HepG2 (cell line): Measurements from ENCODE around the gene MAPK10. TPM values are rescaled to one million over a fixed set of nuclear protein-coding genes. Genes with fewer than 3 reads are reported as not detected.

ENCODE experiments used
- ATAC-seq: fragments of 200-7000 bp; cut with Tn5 transposase; 3 replicates; pipeline ENCODE4 v1.9.1; 2020; ENCODE audit warnings: mild to moderate bottlenecking, moderate library complexity
- BruUV-seq: library from RNA; stranded (reverse); fragments of 400-500 nt; replicated peaks from 2 replicates; lab custom pipeline; 2021; lab: Mats Ljungman, UMichigan
- CTCF ChIA-PET: fragments of 300-600 bp; formaldehyde crosslinking; extraction: SDS; loops from one replicate; lab custom pipeline; 2021; ENCODE audit warnings: low total read pairs, inconsistent platforms, low intra/inter-chr PET ratio; lab: Yijun Ruan, JAX
- POLR2A ChIA-PET: fragments of 350-600 bp; sonication (Branson Sonifier 250); formaldehyde crosslinking; loops from one replicate; lab custom pipeline; 2020; ENCODE audit warnings: antibody characterized with exemption, inconsistent platforms; lab: Yijun Ruan, JAX
- DNase-seq: peaks from one replicate; pipeline ENCODE4 v3.0.0-alpha.2; 2015; ENCODE audit warnings: low spot score
- FAIRE-seq: peaks from 3 replicates; lab custom pipeline; 2011; peaks lifted over from hg19 to GRCh38; lab: Jason Lieb, UNC
- H2AFZ ChIP-seq: one replicate; pipeline ENCODE4 v1.6.1; 2011; ENCODE audit warnings: low read length, inconsistent platforms
- H3K27ac ChIP-seq: fragments of 300-600 bp; 3 replicates; pipeline ENCODE4 v1.8.0; 2011; ENCODE audit warnings: mixed run types, mild to moderate bottlenecking, mixed read lengths, low read length, inconsistent platforms; ENCODE audit not compliant: insufficient read depth; ENCODE audit errors: extremely low read length
- H3K27me3 ChIP-seq, 2 experiments: fragments of 200-600 bp in 1 of 2; 2 replicates in 1 of 2; 3 replicates in 1 of 2; pipeline versions ENCODE4 v1.6.0 to v1.8.0; 2011; ENCODE audit warnings: low read length in 2 of 2, mild to moderate bottlenecking in 2 of 2, moderate library complexity in 2 of 2, inconsistent platforms in 1 of 2; ENCODE audit not compliant: insufficient read depth in 2 of 2, control insufficient read depth in 1 of 2
- H3K36me3 ChIP-seq, 2 experiments: fragments of 200-600 bp in 1 of 2; replicated peaks in 1 of 2; 2 replicates in 1 of 2; 3 replicates in 1 of 2; pipeline versions ENCODE4 v1.5.1 to v1.8.0; 2011; ENCODE audit warnings: low read length in 2 of 2, inconsistent platforms in 1 of 2; ENCODE audit not compliant: insufficient read depth in 2 of 2, control insufficient read depth in 1 of 2
- H3K4me1 ChIP-seq: 2 replicates; pipeline ENCODE4 v1.5.1; 2012; ENCODE audit warnings: low read length, inconsistent platforms; ENCODE audit not compliant: insufficient read depth
- H3K4me2 ChIP-seq: 2 replicates; pipeline ENCODE4 v1.6.0; 2011; ENCODE audit warnings: low read depth, low read length, inconsistent platforms
- H3K4me3 ChIP-seq, 3 experiments: fragments of 200-600 bp in 1 of 3; sonication (generic), shearing (Covaris generic) in 1 of 3; replicated peaks in 1 of 3; 2 replicates each; pipeline ENCODE4 v1.5.1; 2011 to 2016; ENCODE audit warnings: low read length in 3 of 3, inconsistent platforms in 2 of 3, low read depth in 2 of 3, mild to moderate bottlenecking in 2 of 3, control low read depth in 1 of 3, mixed read lengths in 1 of 3; ENCODE audit not compliant: insufficient read depth in 1 of 3
- H3K79me2 ChIP-seq: one replicate; pipeline ENCODE4 v1.6.1; 2011; ENCODE audit warnings: low read length, inconsistent platforms; ENCODE audit not compliant: insufficient read depth
- H3K9ac ChIP-seq: 2 replicates; pipeline ENCODE4 v1.6.0; 2011; ENCODE audit warnings: mild to moderate bottlenecking, low read depth, low read length, inconsistent platforms; ENCODE audit not compliant: insufficient read depth
- H3K9me3 ChIP-seq: 2 replicates; pipeline ENCODE4 v1.5.1; 2012; ENCODE audit warnings: mild to moderate bottlenecking, low read length
- H4K20me1 ChIP-seq: 2 replicates; pipeline ENCODE4 v1.6.0; 2011; ENCODE audit warnings: inconsistent platforms, mild to moderate bottlenecking, low read length, moderate library complexity; ENCODE audit not compliant: insufficient read depth
- ETV6 ChIP-seq: sonication (generic); formaldehyde crosslinking; conservative IDR thresholded peaks from 2 replicates; pipeline ENCODE4 v1.4.0; 2020; ENCODE audit warnings: missing genetic modification reagents
- KDM4B ChIP-seq: sonication (generic); formaldehyde crosslinking; IDR thresholded peaks from 2 replicates; pipeline ENCODE4 v1.4.0; 2020; ENCODE audit warnings: missing genetic modification reagents
- PHF21A ChIP-seq: sonication (generic); formaldehyde crosslinking; IDR thresholded peaks from 2 replicates; pipeline ENCODE4 v1.5.0; 2020; ENCODE audit warnings: mild to moderate bottlenecking, missing genetic modification reagents
- SRSF4 ChIP-seq: fragments of 200-400 bp; formaldehyde crosslinking; IDR thresholded peaks from one replicate; pipeline ENCODE4 v1.6.1; 2018; ENCODE audit warnings: mild to moderate bottlenecking, low read depth, low read length, moderate library complexity; ENCODE audit not compliant: poor library complexity, severe bottlenecking
- SSRP1 ChIP-seq: IDR thresholded peaks from 2 replicates; pipeline ENCODE4 v1.6.1; 2016; ENCODE audit warnings: control low read depth
- THRA ChIP-seq: sonication (generic); formaldehyde crosslinking; IDR thresholded peaks from 2 replicates; pipeline ENCODE4 v1.4.0; 2020; ENCODE audit warnings: missing genetic modification reagents, borderline replicate concordance
- ZFX ChIP-seq: sonication (generic); formaldehyde crosslinking; IDR thresholded peaks from 2 replicates; pipeline ENCODE4 v1.4.0; 2020; ENCODE audit warnings: mild to moderate bottlenecking, low read depth, missing genetic modification reagents, moderate library complexity
- ZNF737 ChIP-seq: sonication (generic); formaldehyde crosslinking; IDR thresholded peaks from 2 replicates; pipeline ENCODE4 v1.5.0; 2020; ENCODE audit warnings: missing genetic modification reagents, mild to moderate bottlenecking, borderline replicate concordance
- ZNF776 ChIP-seq: sonication (generic); formaldehyde crosslinking; IDR thresholded peaks from 2 replicates; pipeline ENCODE4 v1.4.0; 2020; ENCODE audit warnings: mild to moderate bottlenecking, missing genetic modification reagents
- WGBS: methylation state at CpG from one replicate; pipeline ENCODE4 v1.1.6; 2017; ENCODE audit warnings: low lambda C conversion rate; 5-methylcytosine and 5-hydroxymethylcytosine counted together
- in situ Hi-C: cut with HindIII; loops from 2 replicates; pipeline ENCODE4 v1.10.0; 2017; ENCODE audit warnings: low pct_unique_long_range_greater_than_20kb; ENCODE audit not compliant: extremely low pct_ligation_motif_present
- intact Hi-C: fragments of 100-400 bp; cut with micrococcal nuclease; formaldehyde crosslinking; loops from one replicate; pipeline ENCODE4 v1.10.0; 2022; ENCODE audit not compliant: unreplicated experiment
- polyA plus RNA-seq, 8 experiments: library from polyadenylated mRNA; depleted of rRNA in 3 of 8; stranded (reverse) in 7 of 8; unstranded in 1 of 8; fragments of >200 nt; fragmentation: Illumina TruSeq in 4 of 8; extraction: Trizol in 4 of 8; gene quantifications; 2 replicates each; pipeline versions ENCODE4 v1.2.1 to v1.2.3, GENCODE V29; 2011 to 2016; ENCODE audit warnings: low read depth in 4 of 8, missing spikeins in 1 of 8, mixed read lengths in 1 of 8; ENCODE audit not compliant: insufficient read depth in 1 of 8
- total RNA-seq, 5 experiments: library from RNA; depleted of rRNA; stranded (reverse); fragments of >200 nt; fragmentation: Illumina TruSeq; extraction: Trizol; gene quantifications; 2 replicates each; pipeline ENCODE4 v1.2.3, GENCODE V29; 2016; ENCODE audit warnings: low read depth in 1 of 5

Gene MAPK10
- total and polyA plus RNA-seq, 2 of the 13 experiments (the other 11 are each of a cell fraction or from before 2014, with no cell fraction given), result not detected

- DNase-seq, result no peak
Measured at GRCh38 chr4:85986266-85986665, 373.6 kb downstream of the MAPK10 start.

DNA sequence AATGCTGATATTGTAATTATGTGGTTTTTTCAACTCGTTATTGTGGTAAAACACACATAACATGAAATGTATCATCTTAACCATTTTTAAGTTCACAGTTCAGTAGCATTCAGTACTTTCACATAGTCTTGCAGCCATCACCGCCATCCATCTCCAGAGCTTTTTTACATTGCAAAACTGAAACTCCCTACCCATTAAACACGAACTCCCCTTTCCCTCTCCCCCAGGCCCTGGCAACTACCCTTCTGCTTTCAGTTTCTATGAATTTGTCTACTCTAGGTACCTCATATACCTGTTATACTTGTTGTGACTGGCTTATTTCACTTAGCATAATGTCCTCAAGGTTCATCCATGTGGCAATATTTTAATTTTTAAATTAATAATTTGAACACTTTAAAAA, 380.6 kb downstream of the MAPK10 start:
- CTCF ChIA-PET, result no interaction called here
- Histone ChIP-seq H4K20me1 (no peaks in the 10 kb centered on the region), H3K79me2 (no peaks in the 10 kb centered on the region), H3K27me3 (no peaks in the 10 kb centered on the region), H3K4me1 (no peaks in the 10 kb centered on the region), H3K9ac (no peak overlapping the region), H3K36me3 (no peaks in the 10 kb centered on the region), H3K9me3 (no peaks in the 10 kb centered on the region), H3K4me3 (no peak overlapping the region), H3K27ac (no peak overlapping the region), H2AFZ (no peak overlapping the region), H3K4me2 (no peak overlapping the region)
- TF ChIP-seq THRA (CRISPR knock-in tag) (no peak), ZFX (CRISPR knock-in tag) (no peak), PHF21A (CRISPR knock-in tag) (no peak), KDM4B (no peak)
- POLR2A ChIA-PET, result no interaction called here
- no peak for ATAC-seq
- intact Hi-C loops, result no loop called here
- in situ Hi-C loops, result no loop called here
- FAIRE-seq, result no peak
- no TSS peak for BruUV-seq
- 27% methylated on average over 3 of the region's 3 CpGs for WGBS
- no peak for DNase-seq

More at GRCh38 chr4:85986266-85986665, 373.6 kb downstream of the MAPK10 start:
- Histone ChIP-seq H3K4me1 (no peaks in the 10 kb centered on the region), H3K4me2 (no peak overlapping the region), H3K36me3 (no peaks in the 10 kb centered on the region), H3K9me3 (no peaks in the 10 kb centered on the region), H3K4me3 (no peak overlapping the region), H4K20me1 (no peaks in the 10 kb centered on the region), H3K27me3 (no peaks in the 10 kb centered on the region), H3K9ac (no peak overlapping the region), H3K27ac (no peak overlapping the region), H3K79me2 (no peaks in the 10 kb centered on the region), H2AFZ (no peak overlapping the region)
- in situ Hi-C loops (no loop called here), intact Hi-C loops (no loop called here)
- TF ChIP-seq ZNF776 (CRISPR knock-in tag) (no peak), SRSF4 (no peak), SSRP1 (CRISPR knock-in tag) (no peak), ETV6 (CRISPR knock-in tag) (no peak), ZNF737 (CRISPR knock-in tag) (no peak)
- no TSS peak for BruUV-seq
- ChIA-PET CTCF (no interaction called here), POLR2A (no interaction called here)
- FAIRE-seq, result no peak
- no peak for ATAC-seq
- 32% methylated on average over 1 of the region's 1 CpG for WGBS
